Upper lobe of left lung (tissue), 6 donors: ENCODE data around the gene DLGAP5. TPM values are rescaled to one million over a fixed set of nuclear protein-coding genes. Genes with fewer than 3 reads are reported as not detected.

Experiments used
- ATAC-seq, 2 donors: fragments of 200-7000 bp; cut with Tn5 transposase; one replicate each; pipeline ENCODE4 v1.9.1; 2022; ENCODE audit warnings: mild to moderate bottlenecking in 2 of 2, moderate library complexity in 2 of 2; ENCODE audit not compliant: low FRiP score in 2 of 2
- DNase-seq, 2 donors: peaks; one replicate each; pipeline ENCODE4 v3.0.0-alpha.2; 2019 to 2020
- H3K27ac ChIP-seq, 4 donors: fragments of 200-600 bp; sonication (generic); one replicate each; pipeline ENCODE4 v1.5.1; 2016 to 2019
- H3K27me3 ChIP-seq, 4 donors: fragments of 200-600 bp; sonication (generic); one replicate each; pipeline ENCODE4 v1.5.1; 2017 to 2019
- H3K36me3 ChIP-seq, 4 donors: fragments of 200-600 bp; sonication (generic); one replicate each; pipeline ENCODE4 v1.5.1; 2016 to 2019
- H3K4me1 ChIP-seq, 4 donors: fragments of 200-600 bp; sonication (generic); one replicate each; pipeline ENCODE4 v1.5.1; 2018 to 2019
- H3K4me3 ChIP-seq, 4 donors: fragments of 200-600 bp; sonication (generic); one replicate each; pipeline ENCODE4 v1.5.1; 2017 to 2019; ENCODE audit warnings: mild to moderate bottlenecking in 2 of 4, moderate library complexity in 1 of 4
- H3K9me3 ChIP-seq, 4 donors: fragments of 200-600 bp; sonication (generic); one replicate each; pipeline ENCODE4 v1.5.1; 2018 to 2019
- CTCF ChIP-seq, 6 experiments: fragments of 450-650 bp in 4 of 6; fragments of 200-600 bp in 2 of 6; sonication (generic) in 2 of 6; IDR thresholded peaks; one replicate each; pipeline ENCODE4 v1.5.1; 2016 to 2019; ENCODE audit warnings: antibody characterized with exemption in 6 of 6
- EP300 ChIP-seq, 4 donors: sonication (generic); formaldehyde crosslinking; IDR thresholded peaks; one replicate each; pipeline ENCODE4 v1.5.1; 2017; ENCODE audit warnings: antibody characterized with exemption in 4 of 4, control low read depth in 2 of 4
- POLR2A ChIP-seq, 4 donors: fragments of 450-650 bp; IDR thresholded peaks; one replicate each; pipeline ENCODE4 v1.5.1; 2016 to 2017; ENCODE audit warnings: antibody characterized with exemption in 4 of 4, mild to moderate bottlenecking in 2 of 4
- POLR2AphosphoS5 ChIP-seq, 2 donors: sonication (generic); formaldehyde crosslinking; IDR thresholded peaks; one replicate each; pipeline ENCODE4 v1.5.1; 2017; ENCODE audit warnings: antibody characterized with exemption in 2 of 2
- WGBS, 2 donors: methylation state at CpG; one replicate each; pipeline ENCODE4 v1.1.5; 2017 to 2018; 5-methylcytosine and 5-hydroxymethylcytosine counted together
- total RNA-seq, 6 donors: library from RNA; depleted of rRNA in 4 of 6; stranded (reverse); fragments of >200 nt in 4 of 6; gene quantifications; one replicate each; pipeline versions ENCODE4 v1.1.0 to v1.2.1, GENCODE V29; 2016 to 2021
- donor health status: DM: no; HTN: no; CAD: no; lungs with moderate emphysema.
- donor health status: DM: no; HTN: yes; CAD: no; lungs with severe emphysema.

Gene DLGAP5
- total RNA-seq, 6 donors from 2014 or later: 0.39 to 1.6 (median 0.87) TPM; not detected in 2

- no peak overlapping the region for H3K4me3 ChIP-seq
- no peaks in the 10 kb centered on the region for H3K36me3 ChIP-seq
- H3K9me3 ChIP-seq: no peaks in the 10 kb centered on the region
- peaks cover 11 to 41% (median 28%) of the 10 kb centered on the region in 4 donors for H3K4me1 ChIP-seq
- WGBS, 2 donors: 48 to 60% methylated on average over 7 of the region's 7 CpGs
- H3K27me3 ChIP-seq: no peaks in the 10 kb centered on the region
- peak in 1 of 2 donors; percentile 56 for ATAC-seq
- peak in 1 of 2 donors; percentile 31 for TF ChIP-seq POLR2AphosphoS5 (IDR thresholded peaks at IDR 0.05)
- TF ChIP-seq EP300 (IDR thresholded peaks at IDR 0.05): peak in 1 of 4 donors; percentile 3
- TF ChIP-seq POLR2A (IDR thresholded peaks at IDR 0.05): no peak
- TF ChIP-seq CTCF (IDR thresholded peaks at IDR 0.05): no peak
- H3K27ac ChIP-seq: peak overlapping the region; percentile 53 to 82 (median 77)
- peak in 1 of 2 donors; percentile 38 for DNase-seq
These were observed 73.5 kb downstream of the DLGAP5 start for GRCh38 chr14:55117803-55118441.

GRCh38 chr14:55116246-55117030 lies 74.9 kb downstream of the DLGAP5 start:
- peaks cover 11 to 29% (median 18%) of the 10 kb centered on the region in 4 donors for H3K4me1 ChIP-seq
- H3K27ac ChIP-seq: peak overlapping the region in 3 of 4 donors; percentile 27 to 58 (median 40)
- TF ChIP-seq EP300 (IDR thresholded peaks at IDR 0.05) (no peak), CTCF (IDR thresholded peaks at IDR 0.05) (no peak), POLR2AphosphoS5 (IDR thresholded peaks at IDR 0.05) (no peak), POLR2A (IDR thresholded peaks at IDR 0.05) (no peak)
- H3K4me3 ChIP-seq: no peak overlapping the region
- DNase-seq (peak in 1 of 2 donors; percentile 59), ATAC-seq (no peak)
- no peaks in the 10 kb centered on the region for H3K36me3 ChIP-seq
- 69 to 71% methylated on average over 8 to 11 of the region's 11 CpGs for WGBS, 2 donors
- H3K27me3 ChIP-seq: no peaks in the 10 kb centered on the region
- no peaks in the 10 kb centered on the region for H3K9me3 ChIP-seq

GRCh38 chr14:55115861-55116245 lies 75.5 kb downstream of the DLGAP5 start:
- peaks cover 9 to 29% (median 18%) of the 10 kb centered on the region in 4 donors for H3K4me1 ChIP-seq
- ATAC-seq (no peak), DNase-seq (no peak)
- no peak for TF ChIP-seq CTCF (IDR thresholded peaks at IDR 0.05)
- no peak for TF ChIP-seq EP300 (IDR thresholded peaks at IDR 0.05)
- TF ChIP-seq POLR2AphosphoS5 (IDR thresholded peaks at IDR 0.05): no peak
- TF ChIP-seq POLR2A (IDR thresholded peaks at IDR 0.05): no peak
- no peaks in the 10 kb centered on the region for H3K9me3 ChIP-seq
- no peaks in the 10 kb centered on the region for H3K36me3 ChIP-seq
- H3K27me3 ChIP-seq: no peaks in the 10 kb centered on the region
- no peak overlapping the region for H3K4me3 ChIP-seq
- peak overlapping the region in 2 of 4 donors; percentile 27 to 58 for H3K27ac ChIP-seq
- 87 to 93% methylated on average over 4 of the region's 4 CpGs for WGBS, 2 donors

- Histone ChIP-seq H3K27ac (no peak overlapping the region), H3K36me3 (no peaks in the 10 kb centered on the region), H3K4me1 (peaks cover 8 to 29% (median 18%) of the 10 kb centered on the region in 4 donors), H3K9me3 (no peaks in the 10 kb centered on the region), H3K27me3 (no peaks in the 10 kb centered on the region), H3K4me3 (no peak overlapping the region)
- DNase-seq (peak in 1 of 2 donors; percentile 18), ATAC-seq (no peak)
- WGBS, 2 donors: 64 to 71% methylated on average over 3 of the region's 3 CpGs
- no peak for TF ChIP-seq EP300 (IDR thresholded peaks at IDR 0.05)
- no peak for TF ChIP-seq CTCF (IDR thresholded peaks at IDR 0.05)
- TF ChIP-seq POLR2AphosphoS5 (IDR thresholded peaks at IDR 0.05): no peak
- TF ChIP-seq POLR2A (IDR thresholded peaks at IDR 0.05): no peak
These were observed 75.9 kb downstream of the DLGAP5 start for GRCh38 chr14:55115460-55115859.
